Stimulated activated naive CD8-positive, alpha-beta T cell treated with anti-CD3 and anti-CD28 coated beads, Interleukin-15, Interleukin-2, amounts not matched to agents 100 U/mL and 50 U/mL, for 24 hours (primary cell): ENCODE results near the gene PGAP6.
"Not testable (repeated sequence)": the region's sequence is repeated elsewhere in the genome, so short reads cannot be mapped to it uniquely, and the experiment has no call there.

Experiments used
- ATAC-seq: fragments of 150-1000 bp; cut with Tn5 transposase; one replicate; pipeline ENCODE4 v1.10.0; 2021
- DNase-seq: peaks from one replicate; pipeline ENCODE4 v3.0.0; 2021

PGAP6 gene

DNA sequence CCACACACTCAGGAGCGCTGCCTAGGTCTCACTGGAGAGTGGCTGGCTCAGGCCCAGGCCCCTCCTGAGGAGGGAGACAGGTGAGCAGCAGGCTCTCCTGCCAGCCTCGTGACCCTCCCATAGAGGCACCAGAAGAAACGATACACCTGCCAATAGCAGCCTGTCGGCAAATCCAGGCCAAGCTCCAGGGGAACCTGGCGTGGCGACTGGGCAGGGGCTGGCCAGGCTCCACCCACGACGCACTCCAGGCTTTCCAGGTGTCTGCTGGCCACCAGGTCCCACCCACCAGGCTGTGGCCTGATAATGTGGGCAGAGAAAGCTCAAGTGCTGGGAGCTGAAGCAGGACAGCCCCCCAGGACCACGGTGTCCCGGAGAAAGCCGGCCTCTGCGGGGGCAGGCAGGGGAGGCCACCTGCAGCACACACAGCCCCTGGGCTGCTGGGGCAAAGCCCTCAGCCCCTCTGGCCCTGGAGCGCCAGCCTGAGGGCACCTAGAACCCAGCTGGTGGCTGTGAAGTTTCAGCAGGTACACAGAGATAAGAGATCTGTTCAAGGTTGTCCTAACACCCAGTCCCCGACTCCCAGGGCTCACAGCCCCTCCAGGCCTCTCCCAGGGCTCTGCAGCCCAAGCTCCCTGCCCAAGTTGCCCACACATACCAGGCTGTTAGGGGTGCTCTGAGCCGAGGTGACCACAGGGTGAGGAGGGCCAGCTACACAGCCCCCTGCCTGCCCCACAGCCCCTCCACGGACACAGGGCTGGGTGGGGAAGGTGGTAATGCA, 2.4 kb downstream of the PGAP6 start:
- ATAC-seq, result no peak
- no peak for DNase-seq

- ATAC-seq (no peak), DNase-seq (no peak)
Observed at GRCh38 chr16:378821-379182, 3.0 kb downstream of the PGAP6 start.

GRCh38 chr16:378113-378820, 3.5 kb downstream of the PGAP6 start:
- not testable (repeated sequence) for ATAC-seq, DNase-seq

DNA sequence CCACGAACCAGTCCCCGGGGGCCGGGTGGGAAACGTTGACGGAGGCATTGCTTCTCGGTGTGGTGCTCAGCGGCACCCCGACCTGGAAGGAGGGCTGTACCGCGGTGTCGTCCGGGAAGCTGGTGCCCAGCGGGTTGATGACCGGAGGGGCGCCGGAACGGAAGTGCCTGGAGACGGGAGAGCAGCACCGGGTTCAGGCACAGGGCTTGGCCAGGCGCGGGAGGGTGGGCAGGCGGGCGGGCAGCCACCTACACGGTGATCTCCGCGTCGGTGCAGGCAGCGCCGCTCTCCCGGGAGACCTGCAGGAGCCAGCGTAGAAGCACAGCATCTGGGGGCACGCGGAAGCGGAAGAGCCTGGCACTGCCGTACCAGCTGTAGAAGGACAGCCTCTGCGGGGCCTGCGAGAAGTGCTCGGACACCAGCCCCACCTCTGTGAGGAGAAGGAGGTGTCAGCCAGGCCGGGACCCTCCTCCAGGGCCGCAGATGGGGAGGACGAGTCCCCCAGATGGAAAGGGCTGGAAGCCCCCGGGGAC, 4.3 kb downstream of the PGAP6 start:
- ATAC-seq (no peak), DNase-seq (no peak)

DNA sequence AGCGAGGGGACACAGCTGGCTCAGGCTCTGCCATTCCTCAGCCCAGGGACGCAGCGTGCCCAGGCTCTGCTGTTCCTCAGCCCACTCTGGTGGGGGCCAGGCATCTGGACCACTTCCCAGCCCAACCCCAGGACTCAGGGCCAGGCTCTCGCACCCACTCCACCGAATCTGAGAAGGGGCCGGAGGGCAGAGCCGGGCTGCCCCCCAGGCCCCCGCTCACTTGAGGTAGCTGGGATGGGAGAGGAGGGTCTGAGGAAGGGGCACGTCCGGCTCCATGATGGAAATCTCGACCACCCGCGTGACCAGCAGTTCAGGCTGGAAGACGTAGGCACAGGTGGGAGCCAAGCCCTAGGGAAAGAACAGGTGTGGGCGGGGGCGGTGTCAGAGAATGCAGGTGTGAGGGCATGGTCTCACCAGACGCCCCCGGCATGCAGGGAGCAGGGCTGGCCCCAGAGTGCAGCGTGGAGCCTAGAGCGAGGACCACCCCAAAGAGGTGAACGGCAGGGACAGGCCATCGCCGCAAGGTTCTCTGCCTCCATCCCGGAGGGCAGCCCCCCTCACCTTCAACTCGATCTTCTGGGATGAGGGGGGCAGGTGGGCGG, 4.9 kb downstream of the PGAP6 start:
- DNase-seq (no peak), ATAC-seq (no peak)

- DNase-seq (no peak), ATAC-seq (no peak)
Observed at GRCh38 chr16:375927-376816, 5.6 kb downstream of the PGAP6 start.

GRCh38 chr16:375212-375611, 6.6 kb downstream of the PGAP6 start:
- DNase-seq (no peak), ATAC-seq (no peak)

- no peak for ATAC-seq
- DNase-seq, result no peak
Observed at GRCh38 chr16:374616-374926, 7.2 kb downstream of the PGAP6 start.

- DNase-seq (no peak), ATAC-seq (no peak)
Observed at GRCh38 chr16:373848-374615, 7.7 kb downstream of the PGAP6 start.

DNA sequence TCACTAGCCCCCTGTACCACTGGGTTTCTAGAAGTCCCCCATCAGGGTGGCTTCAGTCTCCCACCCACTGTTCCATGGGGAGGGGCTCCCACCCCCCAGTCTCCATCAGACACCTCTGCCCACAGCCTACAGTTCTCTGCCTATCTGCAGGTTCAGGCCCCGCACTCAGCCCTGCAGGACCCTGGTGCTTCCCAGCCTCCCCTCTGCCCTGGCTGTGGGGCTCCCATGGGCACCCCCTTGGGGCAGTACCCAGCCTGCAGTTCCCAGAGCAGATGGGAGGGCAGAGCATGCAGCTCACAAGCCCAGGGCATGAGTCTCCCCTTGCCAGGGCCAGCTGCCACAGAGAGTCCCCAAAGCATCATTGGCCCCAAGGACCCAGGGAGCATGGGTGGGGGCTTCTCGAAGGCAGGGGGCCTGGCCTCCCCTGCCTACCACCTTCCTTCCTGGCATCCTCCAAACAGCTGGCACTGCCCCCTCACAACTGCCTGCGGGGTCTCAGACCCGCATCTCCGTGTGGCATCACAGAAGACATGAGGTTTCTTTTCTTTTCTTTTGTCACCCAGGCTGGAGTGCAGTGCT, 8.7 kb downstream of the PGAP6 start:
- DNase-seq, result no peak

DNA sequence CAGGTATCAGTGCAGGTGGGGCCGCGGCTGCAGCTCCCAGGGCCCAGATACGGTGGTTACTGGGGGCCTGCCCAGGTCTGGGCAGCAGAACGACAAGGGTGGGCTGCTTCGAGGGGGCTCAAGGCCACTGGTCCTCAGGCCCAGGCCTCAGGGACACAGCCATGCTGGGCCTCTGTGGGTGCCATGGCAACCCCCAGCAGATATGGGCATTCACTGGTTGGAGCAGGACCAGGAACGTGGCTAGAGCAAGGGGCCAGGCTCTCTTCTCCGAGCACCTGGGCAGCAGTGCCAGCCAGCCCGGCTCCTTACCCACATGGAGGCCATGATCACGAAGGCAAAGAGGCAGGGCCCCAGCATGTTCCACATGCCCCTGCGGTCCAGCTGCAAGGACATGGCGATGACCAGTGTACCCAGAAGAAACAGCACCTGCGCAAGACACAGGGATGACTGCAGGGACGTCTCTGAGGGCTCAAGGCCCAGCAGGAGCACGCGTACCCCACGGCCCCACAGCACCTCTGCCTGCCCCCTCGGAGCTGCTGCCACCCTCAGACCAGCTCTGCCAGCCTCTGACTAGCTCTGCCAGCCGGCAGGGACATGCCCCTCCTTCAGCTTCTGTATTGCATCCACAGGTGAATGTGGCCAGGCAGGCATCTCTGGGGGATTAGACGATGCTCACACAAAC, 9.3 kb downstream of the PGAP6 start:
- ATAC-seq (no peak), DNase-seq (no peak)

More for the DNA sequence above, 8.7 kb downstream of the PGAP6 start:
- no peak for ATAC-seq

GRCh38 chr16:371515-372301, 10.1 kb downstream of the PGAP6 start:
- DNase-seq, result no peak
- no peak for ATAC-seq

DNA sequence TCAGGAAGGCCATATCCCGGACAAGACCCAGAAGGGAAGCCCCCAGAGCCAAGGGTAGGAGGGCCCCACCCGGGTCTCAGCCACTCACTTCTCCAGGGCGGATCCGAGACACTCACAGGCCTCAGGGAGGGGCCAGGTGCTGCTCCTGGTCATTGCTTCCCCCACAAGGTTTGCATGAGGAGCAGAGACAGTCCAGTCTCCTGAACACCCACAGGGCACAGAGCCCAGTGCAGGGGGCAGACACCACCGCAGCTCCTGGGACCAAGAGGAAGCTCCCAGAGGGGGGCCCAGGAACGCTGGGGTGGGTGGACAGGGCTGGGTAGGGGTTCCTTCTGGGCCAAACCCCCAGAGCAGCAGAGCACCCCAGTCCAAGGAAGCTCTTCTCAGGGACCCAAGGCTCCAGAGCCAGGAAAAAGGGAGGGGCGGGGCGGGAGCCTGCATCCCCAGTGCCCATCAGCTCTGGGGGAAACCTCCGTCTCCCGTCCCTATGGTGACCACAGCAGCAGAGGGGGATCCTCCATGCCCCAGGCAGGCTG, 10.7 kb downstream of the PGAP6 start:
- DNase-seq, result no peak
- no peak for ATAC-seq

GRCh38 chr16:370443-370842, 11.3 kb downstream of the PGAP6 start, which contains the start of gene MRPL28:
MRPL28 (minus strand) TSS chr16:370538; CDS start chr16:370218, 320 bp downstream.
- ATAC-seq (peak; percentile 97), DNase-seq (peak; percentile 95)

GRCh38 chr16:369866-370436, 11.8 kb downstream of the PGAP6 start:
- no peak for ATAC-seq
- DNase-seq, result no peak

DNA sequence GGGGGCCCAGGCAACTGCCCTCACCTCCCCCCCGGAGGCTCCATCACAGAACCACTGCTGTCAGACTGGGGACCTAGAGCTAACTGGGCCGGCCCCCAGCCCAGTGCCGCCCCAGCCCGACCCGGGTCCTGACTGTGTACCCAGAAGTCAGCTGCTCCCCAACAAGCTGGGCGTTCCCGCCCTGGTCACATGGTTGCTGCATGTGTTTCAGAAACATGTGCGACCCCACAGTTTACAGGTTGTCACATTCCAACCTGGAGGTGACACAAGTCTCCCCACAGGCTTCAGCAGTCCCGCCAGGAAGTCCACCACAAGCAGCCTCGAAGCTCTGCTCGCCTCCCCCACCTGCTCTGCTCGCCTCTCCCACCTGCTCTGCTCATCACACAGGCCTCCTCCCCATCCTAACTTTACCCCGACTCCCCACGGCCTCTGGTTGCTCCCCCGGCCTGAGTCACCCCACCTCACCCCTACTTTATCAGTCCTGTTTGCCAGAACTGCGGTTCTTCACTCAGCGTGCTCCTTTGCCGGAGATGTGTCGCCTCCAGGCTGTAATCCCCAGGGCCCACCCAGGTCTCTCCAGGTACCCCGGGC, 12.4 kb downstream of the PGAP6 start:
- ATAC-seq (no peak), DNase-seq (no peak)

GRCh38 chr16:368388-369158, 13.2 kb downstream of the PGAP6 start:
- no peak for ATAC-seq
- no peak for DNase-seq
